HEK293T (cell line): ENCODE data around the gene TRPM8.

Experiments
- ARNT ChIP-seq: fragments of 450-650 bp; IDR thresholded peaks from 2 replicates; pipeline ENCODE4 v1.6.1; 2017; ENCODE audit warnings: mild to moderate bottlenecking
- FOXA1 ChIP-seq: fragments of 450-650 bp; IDR thresholded peaks from 2 replicates; pipeline ENCODE4 v1.6.1; 2016; ENCODE audit warnings: mild to moderate bottlenecking
- FOXK2 ChIP-seq: fragments of 450-650 bp; IDR thresholded peaks from 2 replicates; pipeline ENCODE4 v1.6.1; 2016; ENCODE audit warnings: mild to moderate bottlenecking
- FOXM1 ChIP-seq: fragments of 450-650 bp; IDR thresholded peaks from 2 replicates; pipeline ENCODE4 v1.6.1; 2017; ENCODE audit warnings: mild to moderate bottlenecking, borderline replicate concordance
- HDGF ChIP-seq: fragments of 450-650 bp; IDR thresholded peaks from 2 replicates; pipeline ENCODE4 v1.6.1; 2017; ENCODE audit warnings: antibody characterized with exemption, borderline replicate concordance
- SP1 ChIP-seq: fragments of 450-650 bp; IDR thresholded peaks from 2 replicates; pipeline ENCODE4 v1.6.1; 2017
- TARDBP ChIP-seq: fragments of 450-650 bp; IDR thresholded peaks from 2 replicates; pipeline ENCODE4 v1.6.1; 2016

DNA sequence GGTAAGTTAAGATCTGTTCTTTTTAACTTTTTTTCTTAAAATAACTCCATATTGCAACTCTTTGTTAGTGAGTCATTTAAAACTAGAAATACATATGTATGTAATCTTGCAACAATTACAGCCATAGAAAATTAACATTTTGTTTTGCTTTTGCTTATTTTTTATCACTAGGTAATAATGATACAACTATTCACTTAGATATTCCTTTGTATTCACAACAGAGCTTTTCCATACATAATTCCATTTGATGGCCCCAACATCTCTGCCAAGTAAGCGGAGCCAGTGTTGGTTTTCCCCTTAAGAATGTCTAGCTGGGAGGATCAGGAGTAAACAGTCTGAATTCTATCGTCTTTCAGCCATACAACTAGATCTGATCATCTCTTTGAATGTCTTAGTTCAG is 149.4 kb downstream of the TRPM8 start:
- no peak for TF ChIP-seq FOXA1
- TF ChIP-seq HDGF, result no peak
- TF ChIP-seq ARNT, result no peak
- no peak for TF ChIP-seq FOXK2
- no peak for TF ChIP-seq SP1
- no peak for TF ChIP-seq TARDBP
- no peak for TF ChIP-seq FOXM1
